Body of pancreas (tissue), 4 donors: Measurements from ENCODE around the gene RAB9B.

Experiments
- POLR2A ChIP-seq, 3 donors: fragments of 450-650 bp; IDR thresholded peaks; one replicate each; pipeline ENCODE4 v1.6.1; 2016; ENCODE audit warnings: antibody characterized with exemption in 3 of 3, mild to moderate bottlenecking in 2 of 3
- TF ChIP-seq, protein P1 (sequence below), 7 experiments: fragments of 450-650 bp in 4 of 7; fragments of 200-600 bp in 3 of 7; sonication (generic) in 3 of 7; IDR thresholded peaks; one replicate each; pipeline ENCODE4 v1.5.1; 2016 to 2019; ENCODE audit warnings: antibody characterized with exemption in 7 of 7

DNA sequence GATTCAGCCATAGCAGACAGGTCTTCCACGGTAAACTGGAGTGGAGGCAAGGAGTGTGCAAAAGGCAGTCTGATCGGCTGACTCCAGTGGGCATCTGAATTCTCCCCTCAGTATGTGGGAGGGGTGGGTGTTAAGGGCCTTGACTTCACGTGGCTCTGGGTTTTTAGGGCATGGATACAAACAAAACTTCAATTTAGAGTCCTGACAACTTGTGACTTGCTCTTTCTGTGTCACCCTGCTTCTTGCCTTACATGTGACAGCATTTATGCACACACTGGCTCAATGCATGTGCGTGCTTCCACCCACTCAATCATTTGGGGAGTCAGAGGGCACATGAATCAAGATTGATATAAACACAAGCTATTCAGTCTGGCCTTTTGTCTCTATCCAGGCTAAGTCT, 37.9 kb downstream of the RAB9B start:
- TF ChIP-seq, protein P1, sequence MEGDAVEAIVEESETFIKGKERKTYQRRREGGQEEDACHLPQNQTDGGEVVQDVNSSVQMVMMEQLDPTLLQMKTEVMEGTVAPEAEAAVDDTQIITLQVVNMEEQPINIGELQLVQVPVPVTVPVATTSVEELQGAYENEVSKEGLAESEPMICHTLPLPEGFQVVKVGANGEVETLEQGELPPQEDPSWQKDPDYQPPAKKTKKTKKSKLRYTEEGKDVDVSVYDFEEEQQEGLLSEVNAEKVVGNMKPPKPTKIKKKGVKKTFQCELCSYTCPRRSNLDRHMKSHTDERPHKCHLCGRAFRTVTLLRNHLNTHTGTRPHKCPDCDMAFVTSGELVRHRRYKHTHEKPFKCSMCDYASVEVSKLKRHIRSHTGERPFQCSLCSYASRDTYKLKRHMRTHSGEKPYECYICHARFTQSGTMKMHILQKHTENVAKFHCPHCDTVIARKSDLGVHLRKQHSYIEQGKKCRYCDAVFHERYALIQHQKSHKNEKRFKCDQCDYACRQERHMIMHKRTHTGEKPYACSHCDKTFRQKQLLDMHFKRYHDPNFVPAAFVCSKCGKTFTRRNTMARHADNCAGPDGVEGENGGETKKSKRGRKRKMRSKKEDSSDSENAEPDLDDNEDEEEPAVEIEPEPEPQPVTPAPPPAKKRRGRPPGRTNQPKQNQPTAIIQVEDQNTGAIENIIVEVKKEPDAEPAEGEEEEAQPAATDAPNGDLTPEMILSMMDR (IDR thresholded peaks at IDR 0.05) = no peak
- TF ChIP-seq POLR2A (IDR thresholded peaks at IDR 0.05) = no peak
